ENCODE results near the gene ADGB. TPM values are rescaled to one million over a fixed set of nuclear protein-coding genes. Genes with fewer than 3 reads are reported as not detected.

The ADGB gene
- total and polyA plus RNA-seq, 2 donors from 2014 or later: not detected

GRCh38 chr6:146861029-146861563 is 262.3 kb downstream of the ADGB start:
- Histone ChIP-seq H3K27me3 (ENCODE audit: control insufficient read depth, insufficient read depth, low read length) (no peaks in the 10 kb centered on the region), H3K9ac (ENCODE audit: low read length in 3 of 3) (no peak overlapping the region), H3K4me3 (ENCODE audit: low read length in 3 of 3) (no peak overlapping the region), H3K36me3 (ENCODE audit: control insufficient read depth in 2 of 3, insufficient read depth in 3 of 3, low read length in 3 of 3) (no peaks in the 10 kb centered on the region), H3K27ac (ENCODE audit: low read depth in 2 of 2, low read length in 2 of 2) (no peak overlapping the region), H3K4me1 (ENCODE audit: control insufficient read depth in 2 of 3, insufficient read depth in 2 of 3, low read depth in 1 of 3, low read length in 3 of 3) (no peaks in the 10 kb centered on the region), H3K9me3 (ENCODE audit: control insufficient read depth in 2 of 3, insufficient read depth in 1 of 3, low read length in 3 of 3) (no peaks in the 10 kb centered on the region)
- DNase-seq (no peak), FAIRE-seq (no peak)
- no peak for TF ChIP-seq CTCF (IDR thresholded peaks at IDR 0.05; ENCODE audit: borderline replicate concordance, extremely low read depth, insufficient read depth)
- intact Hi-C loops (cut with DNase I): no loop called here

GRCh38 chr6:146861716-146862115 is 262.9 kb downstream of the ADGB start:
- DNase-seq (no peak), FAIRE-seq (no peak)
- Histone ChIP-seq H3K36me3 (ENCODE audit: control insufficient read depth in 2 of 3, insufficient read depth in 3 of 3, low read length in 3 of 3) (no peaks in the 10 kb centered on the region), H3K27ac (ENCODE audit: low read depth in 2 of 2, low read length in 2 of 2) (no peak overlapping the region), H3K4me1 (ENCODE audit: control insufficient read depth in 2 of 3, insufficient read depth in 2 of 3, low read depth in 1 of 3, low read length in 3 of 3) (no peaks in the 10 kb centered on the region), H3K9me3 (ENCODE audit: control insufficient read depth in 2 of 3, insufficient read depth in 1 of 3, low read length in 3 of 3) (no peaks in the 10 kb centered on the region), H3K4me3 (ENCODE audit: low read length in 3 of 3) (no peak overlapping the region), H3K27me3 (ENCODE audit: control insufficient read depth, insufficient read depth, low read length) (no peaks in the 10 kb centered on the region), H3K9ac (ENCODE audit: low read length in 3 of 3) (no peak overlapping the region)
- intact Hi-C loops (cut with DNase I): no loop called here
- no peak for TF ChIP-seq CTCF (IDR thresholded peaks at IDR 0.05; ENCODE audit: borderline replicate concordance, extremely low read depth, insufficient read depth)

- no peak for TF ChIP-seq CTCF (IDR thresholded peaks at IDR 0.05; ENCODE audit: borderline replicate concordance, extremely low read depth, insufficient read depth)
- H3K9me3 ChIP-seq (ENCODE audit: control insufficient read depth in 2 of 3, insufficient read depth in 1 of 3, low read length in 3 of 3): no peaks in the 10 kb centered on the region
- DNase-seq (no peak), FAIRE-seq (no peak)
- H3K9ac ChIP-seq (ENCODE audit: low read length in 3 of 3): no peak overlapping the region
- no peaks in the 10 kb centered on the region for H3K27me3 ChIP-seq (ENCODE audit: control insufficient read depth, insufficient read depth, low read length)
- no peaks in the 10 kb centered on the region for H3K36me3 ChIP-seq (ENCODE audit: control insufficient read depth in 2 of 3, insufficient read depth in 3 of 3, low read length in 3 of 3)
- no peaks in the 10 kb centered on the region for H3K4me1 ChIP-seq (ENCODE audit: control insufficient read depth in 2 of 3, insufficient read depth in 2 of 3, low read depth in 1 of 3, low read length in 3 of 3)
- H3K27ac ChIP-seq (ENCODE audit: low read depth in 2 of 2, low read length in 2 of 2): no peak overlapping the region
- no peak overlapping the region for H3K4me3 ChIP-seq (ENCODE audit: low read length in 3 of 3)
- intact Hi-C loops (cut with DNase I): no loop called here
Observed at GRCh38 chr6:146862508-146862919, 263.7 kb downstream of the ADGB start.

- FAIRE-seq: no peak
- TF ChIP-seq CTCF (IDR thresholded peaks at IDR 0.05; ENCODE audit: borderline replicate concordance, extremely low read depth, insufficient read depth): no peak
- no peak overlapping the region for H3K9ac ChIP-seq (ENCODE audit: low read length in 3 of 3)
Observed at GRCh38 chr6:146864300-146864699, 265.5 kb downstream of the ADGB start.

More at GRCh38 chr6:146864300-146864699, 265.5 kb downstream of the ADGB start:
- H3K4me1 ChIP-seq (ENCODE audit: control insufficient read depth in 2 of 3, insufficient read depth in 2 of 3, low read depth in 1 of 3, low read length in 3 of 3): no peaks in the 10 kb centered on the region
- no peak overlapping the region for H3K27ac ChIP-seq (ENCODE audit: low read depth in 2 of 2, low read length in 2 of 2)
- no peaks in the 10 kb centered on the region for H3K27me3 ChIP-seq (ENCODE audit: control insufficient read depth, insufficient read depth, low read length)
- intact Hi-C loops (cut with DNase I): no loop called here
- no peak overlapping the region for H3K4me3 ChIP-seq (ENCODE audit: low read length in 3 of 3)
- H3K9me3 ChIP-seq (ENCODE audit: control insufficient read depth in 2 of 3, insufficient read depth in 1 of 3, low read length in 3 of 3): no peaks in the 10 kb centered on the region
- no peak for DNase-seq
- no peaks in the 10 kb centered on the region for H3K36me3 ChIP-seq (ENCODE audit: control insufficient read depth in 2 of 3, insufficient read depth in 3 of 3, low read length in 3 of 3)

Measured in kidney (tissue), 14 donors.